Measurements from ENCODE around the gene CUL2.

Gene CUL2

GRCh38 chr10:35011771-35012191 is 78.4 kb downstream of the CUL2 start:
- H3K36me3 ChIP-seq (ENCODE audit: control insufficient read depth, insufficient read depth, low read length) = no peaks in the 10 kb centered on the region
- no peak overlapping the region for H3K9ac ChIP-seq (ENCODE audit: low read length)
- H3K4me3 ChIP-seq (ENCODE audit: low read length) = no peak overlapping the region
- H3K9me3 ChIP-seq (ENCODE audit: control insufficient read depth, low read length) = no peaks in the 10 kb centered on the region
- no peaks in the 10 kb centered on the region for H3K4me1 ChIP-seq (ENCODE audit: control insufficient read depth, insufficient read depth, low read length)
- H3K27me3 ChIP-seq (ENCODE audit: control insufficient read depth, insufficient read depth, low read length) = no peaks in the 10 kb centered on the region

- Histone ChIP-seq H3K9ac (ENCODE audit: low read length) (no peak overlapping the region), H3K4me1 (ENCODE audit: control insufficient read depth, insufficient read depth, low read length) (no peaks in the 10 kb centered on the region), H3K36me3 (ENCODE audit: control insufficient read depth, insufficient read depth, low read length) (no peaks in the 10 kb centered on the region)
Observed at GRCh38 chr10:35007858-35008301, 82.3 kb downstream of the CUL2 start.

GRCh38 chr10:35006836-35007235 is 83.3 kb downstream of the CUL2 start:
- Histone ChIP-seq H3K9me3 (ENCODE audit: control insufficient read depth, low read length) (no peaks in the 10 kb centered on the region), H3K4me3 (ENCODE audit: low read length) (no peak overlapping the region), H3K27me3 (ENCODE audit: control insufficient read depth, insufficient read depth, low read length) (no peaks in the 10 kb centered on the region), H3K4me1 (ENCODE audit: control insufficient read depth, insufficient read depth, low read length) (no peaks in the 10 kb centered on the region), H3K36me3 (ENCODE audit: control insufficient read depth, insufficient read depth, low read length) (no peaks in the 10 kb centered on the region), H3K9ac (ENCODE audit: low read length) (no peak overlapping the region)

More at GRCh38 chr10:35007858-35008301, 82.3 kb downstream of the CUL2 start:
- no peak overlapping the region for H3K4me3 ChIP-seq (ENCODE audit: low read length)
- H3K27me3 ChIP-seq (ENCODE audit: control insufficient read depth, insufficient read depth, low read length) = no peaks in the 10 kb centered on the region
- no peaks in the 10 kb centered on the region for H3K9me3 ChIP-seq (ENCODE audit: control insufficient read depth, low read length)

GRCh38 chr10:35005868-35006267 is 84.3 kb downstream of the CUL2 start:
- no peaks in the 10 kb centered on the region for H3K9me3 ChIP-seq (ENCODE audit: control insufficient read depth, low read length)
- no peak overlapping the region for H3K9ac ChIP-seq (ENCODE audit: low read length)
- no peaks in the 10 kb centered on the region for H3K4me1 ChIP-seq (ENCODE audit: control insufficient read depth, insufficient read depth, low read length)
- H3K36me3 ChIP-seq (ENCODE audit: control insufficient read depth, insufficient read depth, low read length) = no peaks in the 10 kb centered on the region
- H3K27me3 ChIP-seq (ENCODE audit: control insufficient read depth, insufficient read depth, low read length) = no peaks in the 10 kb centered on the region
- no peak overlapping the region for H3K4me3 ChIP-seq (ENCODE audit: low read length)

GRCh38 chr10:35004651-35005050 is 85.5 kb downstream of the CUL2 start:
- Histone ChIP-seq H3K36me3 (ENCODE audit: control insufficient read depth, insufficient read depth, low read length) (no peaks in the 10 kb centered on the region), H3K27me3 (ENCODE audit: control insufficient read depth, insufficient read depth, low read length) (no peaks in the 10 kb centered on the region), H3K4me3 (ENCODE audit: low read length) (no peak overlapping the region)

GRCh38 chr10:35003906-35004305 is 86.2 kb downstream of the CUL2 start:
- Histone ChIP-seq H3K9me3 (ENCODE audit: control insufficient read depth, low read length) (no peaks in the 10 kb centered on the region), H3K36me3 (ENCODE audit: control insufficient read depth, insufficient read depth, low read length) (no peaks in the 10 kb centered on the region), H3K4me1 (ENCODE audit: control insufficient read depth, insufficient read depth, low read length) (no peaks in the 10 kb centered on the region), H3K27me3 (ENCODE audit: control insufficient read depth, insufficient read depth, low read length) (no peaks in the 10 kb centered on the region), H3K9ac (ENCODE audit: low read length) (no peak overlapping the region), H3K4me3 (ENCODE audit: low read length) (no peak overlapping the region)

More at GRCh38 chr10:35004651-35005050, 85.5 kb downstream of the CUL2 start:
- Histone ChIP-seq H3K9ac (ENCODE audit: low read length) (no peak overlapping the region), H3K4me1 (ENCODE audit: control insufficient read depth, insufficient read depth, low read length) (no peaks in the 10 kb centered on the region), H3K9me3 (ENCODE audit: control insufficient read depth, low read length) (no peaks in the 10 kb centered on the region)

- Histone ChIP-seq H3K4me3 (ENCODE audit: low read length) (no peak overlapping the region), H3K27me3 (ENCODE audit: control insufficient read depth, insufficient read depth, low read length) (no peaks in the 10 kb centered on the region), H3K9ac (ENCODE audit: low read length) (no peak overlapping the region), H3K9me3 (ENCODE audit: control insufficient read depth, low read length) (no peaks in the 10 kb centered on the region), H3K4me1 (ENCODE audit: control insufficient read depth, insufficient read depth, low read length) (no peaks in the 10 kb centered on the region), H3K36me3 (ENCODE audit: control insufficient read depth, insufficient read depth, low read length) (no peaks in the 10 kb centered on the region)
Observed at GRCh38 chr10:35000936-35001335, 89.2 kb downstream of the CUL2 start.

- no peak overlapping the region for H3K9ac ChIP-seq (ENCODE audit: low read length)
- H3K9me3 ChIP-seq (ENCODE audit: control insufficient read depth, low read length) = no peaks in the 10 kb centered on the region
- H3K36me3 ChIP-seq (ENCODE audit: control insufficient read depth, insufficient read depth, low read length) = no peaks in the 10 kb centered on the region
- H3K27me3 ChIP-seq (ENCODE audit: control insufficient read depth, insufficient read depth, low read length) = no peaks in the 10 kb centered on the region
- no peak overlapping the region for H3K4me3 ChIP-seq (ENCODE audit: low read length)
- H3K4me1 ChIP-seq (ENCODE audit: control insufficient read depth, insufficient read depth, low read length) = peaks cover 6% of the 10 kb centered on the region
Observed at GRCh38 chr10:34999532-34999931, 90.6 kb downstream of the CUL2 start.

- Histone ChIP-seq H3K27me3 (ENCODE audit: control insufficient read depth, insufficient read depth, low read length) (no peaks in the 10 kb centered on the region), H3K9ac (ENCODE audit: low read length) (no peak overlapping the region), H3K4me3 (ENCODE audit: low read length) (no peak overlapping the region), H3K36me3 (ENCODE audit: control insufficient read depth, insufficient read depth, low read length) (no peaks in the 10 kb centered on the region), H3K9me3 (ENCODE audit: control insufficient read depth, low read length) (no peaks in the 10 kb centered on the region), H3K4me1 (ENCODE audit: control insufficient read depth, insufficient read depth, low read length) (peaks cover 10% of the 10 kb centered on the region)
Observed at GRCh38 chr10:34998940-34999339, 91.2 kb downstream of the CUL2 start.

- Histone ChIP-seq H3K36me3 (ENCODE audit: control insufficient read depth, insufficient read depth, low read length) (no peaks in the 10 kb centered on the region), H3K4me1 (ENCODE audit: control insufficient read depth, insufficient read depth, low read length) (peaks cover 10% of the 10 kb centered on the region), H3K27me3 (ENCODE audit: control insufficient read depth, insufficient read depth, low read length) (no peaks in the 10 kb centered on the region), H3K9me3 (ENCODE audit: control insufficient read depth, low read length) (no peaks in the 10 kb centered on the region), H3K4me3 (ENCODE audit: low read length) (no peak overlapping the region), H3K9ac (ENCODE audit: low read length) (no peak overlapping the region)
Observed at GRCh38 chr10:34996843-34997242, 93.3 kb downstream of the CUL2 start.

GRCh38 chr10:34995925-34996324 is 94.2 kb downstream of the CUL2 start:
- H3K4me3 ChIP-seq (ENCODE audit: low read length) = no peak overlapping the region
- no peak overlapping the region for H3K9ac ChIP-seq (ENCODE audit: low read length)
- H3K27me3 ChIP-seq (ENCODE audit: control insufficient read depth, insufficient read depth, low read length) = no peaks in the 10 kb centered on the region
- H3K9me3 ChIP-seq (ENCODE audit: control insufficient read depth, low read length) = no peaks in the 10 kb centered on the region
- H3K36me3 ChIP-seq (ENCODE audit: control insufficient read depth, insufficient read depth, low read length) = no peaks in the 10 kb centered on the region
- peaks cover 10% of the 10 kb centered on the region for H3K4me1 ChIP-seq (ENCODE audit: control insufficient read depth, insufficient read depth, low read length)

- Histone ChIP-seq H3K9me3 (ENCODE audit: control insufficient read depth, low read length) (no peaks in the 10 kb centered on the region), H3K4me3 (ENCODE audit: low read length) (no peak overlapping the region), H3K36me3 (ENCODE audit: control insufficient read depth, insufficient read depth, low read length) (no peaks in the 10 kb centered on the region), H3K4me1 (ENCODE audit: control insufficient read depth, insufficient read depth, low read length) (peaks cover 10% of the 10 kb centered on the region), H3K27me3 (ENCODE audit: control insufficient read depth, insufficient read depth, low read length) (no peaks in the 10 kb centered on the region), H3K9ac (ENCODE audit: low read length) (no peak overlapping the region)
Observed at GRCh38 chr10:34994565-34995142, 95.5 kb downstream of the CUL2 start.

GRCh38 chr10:34993782-34994181 is 96.4 kb downstream of the CUL2 start:
- peaks cover 10% of the 10 kb centered on the region for H3K4me1 ChIP-seq (ENCODE audit: control insufficient read depth, insufficient read depth, low read length)
- H3K27me3 ChIP-seq (ENCODE audit: control insufficient read depth, insufficient read depth, low read length) = no peaks in the 10 kb centered on the region
- no peak overlapping the region for H3K9ac ChIP-seq (ENCODE audit: low read length)
- H3K36me3 ChIP-seq (ENCODE audit: control insufficient read depth, insufficient read depth, low read length) = no peaks in the 10 kb centered on the region
- H3K4me3 ChIP-seq (ENCODE audit: low read length) = no peak overlapping the region
- no peaks in the 10 kb centered on the region for H3K9me3 ChIP-seq (ENCODE audit: control insufficient read depth, low read length)
